Uterus (tissue), 2 donors: ENCODE data around the gene CCDC141.

ENCODE experiments used
- POLR2A ChIP-seq, 2 donors: fragments of 450-650 bp; IDR thresholded peaks; one replicate each; pipeline ENCODE4 v1.6.1; 2016; ENCODE audit warnings: antibody characterized with exemption in 2 of 2, mild to moderate bottlenecking in 1 of 2, moderate library complexity in 1 of 2
- TF ChIP-seq, protein P1 (sequence below), 4 experiments: fragments of 200-600 bp in 2 of 4; fragments of 450-650 bp in 2 of 4; sonication (generic) in 2 of 4; IDR thresholded peaks; one replicate each; pipeline ENCODE4 v1.5.1; 2016 to 2019; ENCODE audit warnings: antibody characterized with exemption in 4 of 4, mild to moderate bottlenecking in 2 of 4, moderate library complexity in 1 of 4

DNA sequence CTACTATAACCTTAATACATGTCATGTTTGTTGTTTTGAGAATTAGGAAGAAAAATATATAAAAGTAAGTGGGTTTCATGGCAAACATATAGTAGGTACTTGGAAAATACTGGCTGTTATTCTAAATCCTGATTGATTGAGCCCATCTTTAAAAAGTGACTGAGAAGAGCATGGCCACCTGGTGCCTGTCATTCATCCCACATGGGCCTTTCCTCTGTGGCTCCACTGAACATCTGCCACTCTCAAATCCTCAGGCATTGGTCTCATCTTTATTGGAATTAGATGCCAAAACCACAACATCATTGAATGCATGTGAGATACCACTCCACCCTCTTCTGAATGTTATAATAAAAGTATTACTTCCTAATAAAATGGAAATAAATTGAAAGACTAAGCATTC is 141.1 kb downstream of the CCDC141 start:
- no peak for TF ChIP-seq POLR2A (IDR thresholded peaks at IDR 0.05)
- TF ChIP-seq, protein P1, sequence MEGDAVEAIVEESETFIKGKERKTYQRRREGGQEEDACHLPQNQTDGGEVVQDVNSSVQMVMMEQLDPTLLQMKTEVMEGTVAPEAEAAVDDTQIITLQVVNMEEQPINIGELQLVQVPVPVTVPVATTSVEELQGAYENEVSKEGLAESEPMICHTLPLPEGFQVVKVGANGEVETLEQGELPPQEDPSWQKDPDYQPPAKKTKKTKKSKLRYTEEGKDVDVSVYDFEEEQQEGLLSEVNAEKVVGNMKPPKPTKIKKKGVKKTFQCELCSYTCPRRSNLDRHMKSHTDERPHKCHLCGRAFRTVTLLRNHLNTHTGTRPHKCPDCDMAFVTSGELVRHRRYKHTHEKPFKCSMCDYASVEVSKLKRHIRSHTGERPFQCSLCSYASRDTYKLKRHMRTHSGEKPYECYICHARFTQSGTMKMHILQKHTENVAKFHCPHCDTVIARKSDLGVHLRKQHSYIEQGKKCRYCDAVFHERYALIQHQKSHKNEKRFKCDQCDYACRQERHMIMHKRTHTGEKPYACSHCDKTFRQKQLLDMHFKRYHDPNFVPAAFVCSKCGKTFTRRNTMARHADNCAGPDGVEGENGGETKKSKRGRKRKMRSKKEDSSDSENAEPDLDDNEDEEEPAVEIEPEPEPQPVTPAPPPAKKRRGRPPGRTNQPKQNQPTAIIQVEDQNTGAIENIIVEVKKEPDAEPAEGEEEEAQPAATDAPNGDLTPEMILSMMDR (IDR thresholded peaks at IDR 0.05) = no peak
